ENCODE results near the gene FRZB.

FRZB gene

DNA sequence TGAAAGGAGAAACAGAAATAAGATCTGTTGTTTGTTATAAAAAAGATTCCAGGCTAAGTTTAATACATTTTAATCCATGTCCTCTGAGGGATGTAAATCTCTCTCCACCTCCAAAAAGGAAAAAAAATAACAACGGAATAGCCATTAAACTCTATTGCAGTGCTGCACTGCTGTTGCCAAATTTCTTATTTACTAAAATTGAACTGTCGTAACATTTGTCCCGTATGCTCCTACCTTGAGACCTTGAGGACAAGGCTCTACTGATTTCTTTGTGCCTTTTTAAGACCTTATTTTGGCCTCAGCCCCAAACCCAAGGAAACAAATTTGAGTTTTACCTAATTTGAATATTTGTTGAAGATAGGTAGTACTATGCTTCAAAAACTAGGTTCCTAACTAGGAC lies 56.4 kb downstream of the FRZB start:
- Mint-ChIP-seq H3K27ac (no peak overlapping the region), H3K36me3 (no peaks in the 10 kb centered on the region), H3K9me3 (no peaks in the 10 kb centered on the region), H3K27me3 (peaks cover 16% of the 10 kb centered on the region), H3K4me3 (no peak overlapping the region), H3K4me1 (no peaks in the 10 kb centered on the region)
- no peak for ATAC-seq

DNA sequence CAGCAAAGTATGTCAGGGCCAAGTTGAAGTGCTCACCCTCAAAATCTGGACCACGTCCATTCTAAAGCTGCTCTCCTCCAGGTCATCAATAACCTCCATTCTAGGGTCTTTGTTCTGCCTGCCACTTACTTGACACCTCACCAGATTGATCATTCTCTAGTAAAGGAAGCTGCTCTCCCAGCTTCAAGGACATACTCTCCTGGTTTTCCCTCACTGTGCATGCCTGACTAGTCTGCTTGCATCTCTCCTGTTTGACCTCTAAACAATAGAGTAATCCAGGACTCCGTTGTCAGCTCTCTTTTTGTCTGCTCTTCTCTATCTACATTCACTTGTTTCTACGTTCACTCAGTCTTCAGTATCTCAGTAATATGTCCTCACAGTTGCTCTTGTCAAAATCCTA lies 59.1 kb downstream of the FRZB start:
- Mint-ChIP-seq H3K4me1 (no peaks in the 10 kb centered on the region), H3K36me3 (no peaks in the 10 kb centered on the region), H3K27me3 (peaks cover 16% of the 10 kb centered on the region), H3K9me3 (no peaks in the 10 kb centered on the region), H3K4me3 (no peak overlapping the region), H3K27ac (no peak overlapping the region)
- ATAC-seq, result no peak

DNA sequence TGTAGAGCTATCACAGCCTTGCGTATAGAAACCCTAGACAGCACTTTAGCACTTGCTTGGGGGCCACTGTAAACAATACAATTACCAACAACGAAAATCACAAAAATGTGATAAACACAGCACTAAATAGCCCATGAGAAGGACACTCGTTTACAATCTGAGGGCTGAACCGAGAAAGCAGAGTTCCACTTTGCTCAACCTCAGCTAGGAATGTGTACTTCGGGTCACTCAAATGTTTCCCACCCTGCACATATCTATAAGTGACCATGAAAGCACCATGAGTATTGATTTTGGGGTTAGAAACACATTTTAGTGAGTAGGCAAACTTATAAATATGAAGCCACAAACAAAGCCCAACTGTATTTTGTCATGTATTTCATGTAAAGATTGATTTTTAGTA lies 62.3 kb downstream of the FRZB start:
- no peak overlapping the region for H3K27ac Mint-ChIP-seq
- H3K27me3 Mint-ChIP-seq, result peaks cover 21% of the 10 kb centered on the region
- H3K4me3 Mint-ChIP-seq, result no peak overlapping the region
- H3K9me3 Mint-ChIP-seq, result no peaks in the 10 kb centered on the region
- no peaks in the 10 kb centered on the region for H3K36me3 Mint-ChIP-seq
- H3K4me1 Mint-ChIP-seq, result no peaks in the 10 kb centered on the region
- no peak for ATAC-seq

DNA sequence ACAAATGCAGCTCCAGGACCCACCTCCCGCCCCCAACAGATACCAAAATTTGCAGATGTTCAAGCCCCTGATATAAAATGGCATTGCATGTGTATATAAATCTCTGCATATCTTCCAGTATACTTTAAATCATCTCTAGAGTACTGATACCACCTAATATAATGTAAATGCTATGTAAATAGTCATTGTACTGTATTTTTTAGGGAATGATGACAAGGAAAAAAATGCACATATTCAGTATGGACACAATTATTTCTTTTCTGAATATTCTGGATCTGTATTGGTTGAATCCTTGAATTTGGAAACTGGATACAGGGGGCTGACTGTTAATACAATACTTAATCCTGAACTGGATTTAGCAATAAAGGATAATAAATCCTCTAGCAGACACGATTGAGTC lies 67.7 kb downstream of the FRZB start:
- Mint-ChIP-seq H3K4me1 (no peaks in the 10 kb centered on the region), H3K36me3 (no peaks in the 10 kb centered on the region), H3K27me3 (peaks cover 39% of the 10 kb centered on the region), H3K4me3 (no peak overlapping the region), H3K27ac (no peak overlapping the region), H3K9me3 (no peaks in the 10 kb centered on the region)
- ATAC-seq, result no peak

DNA sequence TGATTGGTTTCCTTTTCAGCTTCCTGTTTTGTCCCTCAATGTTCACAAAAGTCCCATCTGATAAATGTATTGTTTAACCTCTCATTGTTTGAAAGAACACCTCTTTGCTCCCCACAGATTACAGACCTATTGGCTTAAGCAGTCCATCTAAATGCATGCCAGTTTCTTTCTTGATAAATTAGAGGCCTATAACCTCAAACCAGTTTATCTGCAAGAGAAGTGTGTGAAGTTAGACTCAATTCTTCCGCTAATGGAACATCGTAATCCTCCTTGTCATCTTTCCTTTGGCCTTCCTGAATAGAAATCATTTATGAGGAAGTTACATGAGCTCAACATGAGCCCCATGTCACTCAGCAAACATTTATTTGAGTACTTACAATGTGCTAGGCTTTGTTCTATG lies 74.0 kb downstream of the FRZB start:
- Mint-ChIP-seq H3K4me3 (no peak overlapping the region), H3K27ac (no peak overlapping the region), H3K9me3 (no peaks in the 10 kb centered on the region), H3K36me3 (no peaks in the 10 kb centered on the region), H3K27me3 (peaks cover 13% of the 10 kb centered on the region), H3K4me1 (peaks cover 12% of the 10 kb centered on the region)
- ATAC-seq, result no peak

DNA sequence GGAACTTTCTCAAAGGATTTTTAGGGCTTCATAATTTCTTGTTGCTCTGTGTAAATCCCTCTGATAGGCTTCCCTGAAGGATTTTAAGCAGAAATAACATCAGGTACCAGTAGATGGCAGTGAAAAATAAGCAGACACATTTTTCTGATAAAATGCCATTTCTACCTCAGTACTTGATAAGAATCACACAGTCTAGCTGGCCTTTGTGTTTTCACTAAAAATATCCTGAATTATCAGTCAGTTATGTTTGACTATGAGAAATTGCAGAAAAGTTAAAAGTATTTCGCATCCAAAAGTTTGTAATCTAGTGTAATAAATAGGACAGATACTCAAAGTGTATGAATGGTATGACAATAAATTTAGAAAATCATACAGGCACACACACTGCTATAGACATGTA lies 81.7 kb downstream of the FRZB start:
- Mint-ChIP-seq H3K36me3 (peaks cover 26% of the 10 kb centered on the region), H3K9me3 (peaks cover 2% of the 10 kb centered on the region), H3K4me1 (no peaks in the 10 kb centered on the region), H3K4me3 (no peak overlapping the region), H3K27me3 (no peaks in the 10 kb centered on the region), H3K27ac (no peak overlapping the region)
- no peak for ATAC-seq

DNA sequence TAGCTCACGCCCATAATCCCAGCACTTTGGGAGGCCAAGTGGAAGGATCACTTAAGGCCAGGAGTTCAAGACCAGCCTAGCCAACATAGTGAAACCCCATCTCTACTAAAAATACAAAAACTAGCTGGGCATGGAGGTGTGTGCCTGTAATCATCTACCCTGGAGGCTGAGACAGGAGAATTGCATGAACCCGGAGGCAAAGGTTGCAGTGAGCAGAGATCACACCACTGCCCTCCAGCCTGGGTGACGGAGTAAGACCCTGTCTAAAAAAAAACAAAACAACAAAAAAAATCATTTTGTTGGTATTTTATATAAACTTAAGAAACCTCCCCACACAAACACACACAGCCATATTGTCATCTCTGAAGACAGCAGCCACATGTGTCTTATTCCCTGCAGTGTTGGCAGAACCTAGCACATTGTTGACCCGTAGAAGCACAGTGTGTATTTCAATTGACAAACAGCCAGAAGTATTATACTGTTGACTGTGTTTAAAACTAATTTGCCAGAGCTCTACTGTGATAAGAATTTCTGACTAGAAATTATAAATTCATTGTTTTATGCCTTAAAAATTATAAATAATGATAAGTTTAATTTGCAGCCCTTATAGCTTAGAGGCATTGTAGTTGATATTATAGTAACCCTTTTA lies 82.3 kb downstream of the FRZB start:
- Mint-ChIP-seq H3K27ac (no peak overlapping the region), H3K36me3 (peaks cover 26% of the 10 kb centered on the region), H3K4me1 (no peaks in the 10 kb centered on the region), H3K9me3 (peaks cover 2% of the 10 kb centered on the region), H3K27me3 (no peaks in the 10 kb centered on the region), H3K4me3 (no peak overlapping the region)
- ATAC-seq, result no peak
